ENCODE results near the gene ZNF12. TPM values are rescaled to one million over a fixed set of nuclear protein-coding genes. Genes with fewer than 3 reads are reported as not detected.
"Not testable (repeated sequence)": the region's sequence is repeated elsewhere in the genome, so short reads cannot be mapped to it uniquely, and the experiment has no call there.

Gene ZNF12
- total and polyA plus RNA-seq, 2 donors (not counting 1 experiment from before 2014, with no cell fraction given): 6.3 to 41.3 TPM

DNA sequence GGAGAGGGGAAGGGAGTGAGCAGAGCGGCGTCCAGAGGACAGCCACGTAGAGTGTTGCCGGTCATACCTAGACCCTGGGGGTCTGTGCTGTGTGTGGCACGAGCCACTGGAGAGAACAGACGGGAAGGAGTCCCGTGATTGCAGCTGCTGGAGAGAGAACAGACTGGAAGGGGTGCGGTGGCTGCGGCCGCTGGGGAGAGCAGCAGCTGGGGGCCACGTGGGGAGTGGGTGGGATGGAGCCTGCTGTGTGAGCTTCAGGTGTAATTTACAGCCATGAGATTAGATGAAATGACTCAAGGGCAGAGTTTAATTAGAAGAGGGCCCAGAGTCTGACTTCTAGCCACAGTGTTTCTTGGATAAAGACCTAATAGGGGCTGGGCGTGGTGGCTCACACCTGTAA, 42.6 kb upstream of the ZNF12 start:
- H3K9ac ChIP-seq (ENCODE audit: low read length); H3K27ac ChIP-seq (ENCODE audit: low read length in 2 of 2); H3K4me3 Mint-ChIP-seq; H3K9me3 ChIP-seq (ENCODE audit: control extremely low read depth in 1 of 3, control insufficient read depth in 2 of 3, insufficient read depth in 1 of 3, low read length in 2 of 3); DNase-seq; intact Hi-C loops (cut with micrococcal nuclease); H3K27me3 ChIP-seq (replicated peaks in 1 of 4; ENCODE audit: control extremely low read depth in 1 of 4, control insufficient read depth in 3 of 4, insufficient read depth in 4 of 4, low read length in 3 of 4); H3K4me3 ChIP-seq (ENCODE audit: control extremely low read depth in 1 of 5, extremely low read depth in 1 of 5, insufficient read depth in 1 of 5, low read depth in 2 of 5, low read length in 4 of 5); H3K27ac Mint-ChIP-seq; H3K4me2 ChIP-seq (replicated peaks; ENCODE audit: low read depth, low read length, poor library complexity, severe bottlenecking); CTCF ChIA-PET; POLR2A ChIA-PET; H4K20me1 ChIP-seq (ENCODE audit: control insufficient read depth, insufficient read depth, low read length, poor library complexity, severe bottlenecking); H3K4me1 ChIP-seq (ENCODE audit: control insufficient read depth in 2 of 2, insufficient read depth in 2 of 2, low read length in 2 of 2); H3K79me2 ChIP-seq (ENCODE audit: control insufficient read depth, insufficient read depth, low read length); H3K27me3 Mint-ChIP-seq; ATAC-seq (ENCODE audit: low read depth); H3K9me3 Mint-ChIP-seq (ENCODE audit: insufficient read depth); H3K4me1 Mint-ChIP-seq; H3K36me3 ChIP-seq (replicated peaks in 1 of 2; ENCODE audit: control extremely low read depth in 1 of 2, control insufficient read depth in 1 of 2, extremely low read depth in 1 of 2, insufficient read depth in 2 of 2, low read length in 1 of 2); H2AFZ ChIP-seq (ENCODE audit: insufficient read depth, low read depth, low read length, poor library complexity, severe bottlenecking): not testable (repeated sequence)
- no CpG with 5 or more reads among the region's 12 CpGs for WGBS (ENCODE audit: insufficient coverage)

DNA sequence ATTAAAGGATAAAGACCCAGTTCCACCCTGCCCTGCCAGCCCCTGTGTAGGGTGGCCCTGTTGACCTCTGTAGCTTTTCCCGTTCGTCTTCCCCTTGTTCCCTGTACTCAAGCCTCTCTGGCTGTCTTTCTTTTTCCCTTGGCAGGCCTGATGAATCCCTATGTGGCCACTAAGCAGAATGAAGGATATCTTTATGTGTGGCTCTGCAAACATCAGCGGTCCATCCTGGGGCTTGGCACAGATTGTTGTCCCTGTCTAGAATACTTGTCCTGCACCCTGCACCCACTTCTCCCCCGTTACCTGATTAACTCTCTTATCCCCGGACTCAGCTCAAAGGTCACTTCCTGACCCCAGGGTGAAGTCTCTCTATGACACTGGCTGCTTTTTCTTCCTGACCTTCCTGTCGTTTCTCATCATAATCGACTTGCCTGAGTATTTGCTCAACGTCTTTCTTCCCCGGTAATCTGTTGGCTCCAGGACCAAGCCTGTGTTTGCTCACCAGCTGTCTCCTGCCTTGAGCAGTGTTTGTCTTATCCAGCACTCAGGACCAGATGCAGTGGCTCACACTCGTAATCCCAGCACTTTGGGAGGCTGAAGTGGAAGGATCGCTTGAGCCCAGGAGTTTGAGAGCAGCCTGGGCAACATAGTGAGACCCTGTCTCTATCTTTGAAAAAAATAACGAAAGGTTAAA, 37.8 kb upstream of the ZNF12 start:
- CTCF ChIA-PET; H3K4me3 Mint-ChIP-seq; POLR2A ChIA-PET; H3K27me3 ChIP-seq (replicated peaks in 1 of 4; ENCODE audit: control extremely low read depth in 1 of 4, control insufficient read depth in 3 of 4, insufficient read depth in 4 of 4, low read length in 3 of 4); H2AFZ ChIP-seq (ENCODE audit: insufficient read depth, low read depth, low read length, poor library complexity, severe bottlenecking); intact Hi-C loops (cut with micrococcal nuclease); H3K27me3 Mint-ChIP-seq; H3K27ac Mint-ChIP-seq; H3K9ac ChIP-seq (ENCODE audit: low read length); ATAC-seq (ENCODE audit: low read depth); DNase-seq; H3K4me2 ChIP-seq (replicated peaks; ENCODE audit: low read depth, low read length, poor library complexity, severe bottlenecking); H3K79me2 ChIP-seq (ENCODE audit: control insufficient read depth, insufficient read depth, low read length); H3K4me3 ChIP-seq (ENCODE audit: control extremely low read depth in 1 of 5, extremely low read depth in 1 of 5, insufficient read depth in 1 of 5, low read depth in 2 of 5, low read length in 4 of 5); H4K20me1 ChIP-seq (ENCODE audit: control insufficient read depth, insufficient read depth, low read length, poor library complexity, severe bottlenecking); H3K36me3 ChIP-seq (replicated peaks in 1 of 2; ENCODE audit: control extremely low read depth in 1 of 2, control insufficient read depth in 1 of 2, extremely low read depth in 1 of 2, insufficient read depth in 2 of 2, low read length in 1 of 2); H3K4me1 Mint-ChIP-seq; H3K9me3 Mint-ChIP-seq (ENCODE audit: insufficient read depth); H3K27ac ChIP-seq (ENCODE audit: low read length in 2 of 2); H3K4me1 ChIP-seq (ENCODE audit: control insufficient read depth in 2 of 2, insufficient read depth in 2 of 2, low read length in 2 of 2); H3K9me3 ChIP-seq (ENCODE audit: control extremely low read depth in 1 of 3, control insufficient read depth in 2 of 3, insufficient read depth in 1 of 3, low read length in 2 of 3): not testable (repeated sequence)
- no CpG with 5 or more reads among the region's 12 CpGs for whole genome bisulfite sequencing (ENCODE audit: insufficient coverage)

DNA sequence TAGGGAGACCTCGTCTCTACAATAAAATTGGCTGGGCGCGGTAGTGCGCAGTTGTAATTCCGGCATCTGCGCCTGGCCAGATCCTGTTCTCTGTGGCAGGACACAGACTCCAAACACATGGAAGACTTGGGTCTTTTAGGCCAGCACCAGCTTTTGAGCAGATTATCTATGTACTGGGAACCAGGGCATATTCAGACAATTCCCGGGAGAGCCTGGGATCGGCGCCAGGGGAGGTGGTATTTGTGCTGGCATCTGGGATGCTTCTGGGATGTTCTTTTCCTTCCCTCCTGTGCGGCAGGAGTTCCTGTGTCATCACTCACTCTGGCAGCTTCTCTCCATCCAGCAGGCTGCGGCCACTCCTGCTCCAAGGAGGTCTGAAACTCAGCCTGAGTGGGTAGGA, 31.7 kb upstream of the ZNF12 start:
- H3K4me1 Mint-ChIP-seq; H3K27me3 ChIP-seq (replicated peaks in 1 of 4; ENCODE audit: control extremely low read depth in 1 of 4, control insufficient read depth in 3 of 4, insufficient read depth in 4 of 4, low read length in 3 of 4); H3K4me1 ChIP-seq (ENCODE audit: control insufficient read depth in 2 of 2, insufficient read depth in 2 of 2, low read length in 2 of 2); DNase-seq; H3K4me3 Mint-ChIP-seq; H3K27ac Mint-ChIP-seq; H2AFZ ChIP-seq (ENCODE audit: insufficient read depth, low read depth, low read length, poor library complexity, severe bottlenecking); H3K27ac ChIP-seq (ENCODE audit: low read length in 2 of 2); H3K9me3 Mint-ChIP-seq (ENCODE audit: insufficient read depth); H4K20me1 ChIP-seq (ENCODE audit: control insufficient read depth, insufficient read depth, low read length, poor library complexity, severe bottlenecking); H3K9me3 ChIP-seq (ENCODE audit: control extremely low read depth in 1 of 3, control insufficient read depth in 2 of 3, insufficient read depth in 1 of 3, low read length in 2 of 3); POLR2A ChIA-PET; H3K4me2 ChIP-seq (replicated peaks; ENCODE audit: low read depth, low read length, poor library complexity, severe bottlenecking); H3K27me3 Mint-ChIP-seq; H3K4me3 ChIP-seq (ENCODE audit: control extremely low read depth in 1 of 5, extremely low read depth in 1 of 5, insufficient read depth in 1 of 5, low read depth in 2 of 5, low read length in 4 of 5); CTCF ChIA-PET; ATAC-seq (ENCODE audit: low read depth); intact Hi-C loops (cut with micrococcal nuclease); H3K9ac ChIP-seq (ENCODE audit: low read length): not testable (repeated sequence)
- Histone ChIP-seq H3K79me2 (ENCODE audit: control insufficient read depth, insufficient read depth, low read length) (peaks cover 15% of the 10 kb centered on the region), H3K36me3 (replicated peaks in 1 of 2; ENCODE audit: control extremely low read depth in 1 of 2, control insufficient read depth in 1 of 2, extremely low read depth in 1 of 2, insufficient read depth in 2 of 2, low read length in 1 of 2) (peaks cover 0 to 22% of the 10 kb centered on the region in 2 experiments)
- no CpG with 5 or more reads among the region's 11 CpGs for WGBS (ENCODE audit: insufficient coverage)

Data from B cell (primary cell).